Activated CD4-positive, CD25-positive, alpha-beta regulatory T cell treated with anti-CD3 and anti-CD28 coated beads, Interleukin-2, amount 50 U/mL, for 16 hours (primary cell): ENCODE results near the gene SYDE2.

Source experiments
- DNase-seq: peaks from one replicate; pipeline ENCODE4 v3.0.0-alpha.2; 2020; ENCODE audit warnings: low read depth, low spot score

Gene SYDE2

DNA sequence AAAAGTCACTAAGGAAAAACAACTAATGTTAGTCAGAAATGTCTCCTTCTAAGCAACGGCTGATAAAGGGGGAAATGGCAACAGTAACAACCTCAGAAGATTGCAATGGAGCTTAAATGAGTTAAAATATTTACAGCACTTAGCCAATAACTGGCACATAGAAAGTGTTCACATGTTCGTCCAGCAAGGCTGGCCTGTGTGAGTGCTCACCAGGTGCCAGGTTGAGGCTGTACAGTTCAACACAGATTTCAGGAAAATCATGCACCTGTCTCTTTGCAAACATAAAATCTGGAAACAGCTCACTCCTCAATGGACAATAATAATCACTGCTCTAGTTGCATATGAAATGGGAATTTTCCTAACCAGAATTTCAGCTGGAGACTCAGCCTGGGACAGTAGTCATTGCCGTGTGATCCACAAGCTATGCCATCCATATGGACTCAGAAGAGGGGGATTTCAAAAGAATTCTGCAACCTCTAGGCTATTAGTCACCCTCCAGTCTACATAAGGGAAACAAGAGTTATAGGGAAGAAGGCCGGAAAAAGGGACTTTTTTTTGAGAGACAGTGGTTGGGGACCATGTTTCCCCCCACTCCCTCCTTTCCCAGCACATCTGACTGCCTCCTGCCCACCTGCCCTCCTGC is 68.6 kb downstream of the SYDE2 start:
- no peak for DNase-seq

DNA sequence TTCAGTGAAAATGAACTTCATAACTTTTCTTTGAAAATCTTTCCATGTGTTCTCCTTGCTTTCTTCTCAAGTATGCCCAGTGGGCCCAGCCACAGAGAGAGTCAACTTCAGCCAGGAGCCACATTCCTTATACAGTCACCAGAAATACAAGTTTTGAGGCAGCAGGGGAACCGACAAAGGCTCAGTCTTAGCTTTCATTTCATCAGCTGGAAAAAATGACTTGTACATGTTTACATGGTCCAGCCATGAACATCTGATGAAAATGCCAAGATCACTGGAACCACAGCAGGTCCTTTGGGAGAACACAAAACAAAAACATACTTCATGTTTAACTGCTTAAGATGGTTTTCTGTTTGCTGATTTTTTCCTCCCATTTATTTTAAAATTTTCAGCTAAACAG is 72.5 kb downstream of the SYDE2 start:
- DNase-seq = no peak

DNA sequence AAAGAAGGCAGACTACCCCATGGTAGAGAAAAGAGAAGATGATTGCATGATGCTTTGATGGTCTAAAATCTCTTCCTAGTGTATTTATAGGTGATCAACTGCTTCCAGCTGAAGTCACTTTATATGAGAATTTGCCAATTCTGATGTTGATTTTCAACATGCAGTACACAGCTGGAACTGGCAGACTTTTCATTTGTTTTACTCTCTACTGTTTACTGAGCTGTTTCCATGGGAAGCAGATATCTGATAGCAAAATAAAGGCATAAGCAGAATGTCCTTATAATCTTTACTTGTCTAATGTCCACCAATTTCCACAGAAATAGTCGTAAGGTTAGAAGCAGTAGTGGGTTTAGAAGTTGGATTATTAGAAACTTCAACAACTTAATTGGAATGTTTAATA is 74.9 kb downstream of the SYDE2 start:
- no peak for DNase-seq

DNA sequence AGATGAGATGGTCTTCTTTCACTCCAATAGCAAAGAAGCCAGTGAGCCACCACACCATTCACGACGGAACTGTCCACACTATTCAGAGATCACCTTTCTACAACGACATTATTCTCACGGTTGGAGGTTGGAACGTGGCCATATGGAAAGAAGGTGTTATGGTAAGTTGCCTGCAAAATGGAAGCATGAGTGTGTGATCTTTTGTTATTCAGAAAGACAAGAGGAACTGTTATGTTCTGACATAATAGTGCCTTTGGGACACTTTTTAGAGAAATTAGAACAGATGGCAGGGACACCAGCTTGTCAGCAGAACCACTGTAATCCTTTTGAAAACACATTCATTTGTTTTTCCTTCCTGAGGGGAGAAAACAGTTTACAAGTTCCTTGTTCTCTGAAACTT is 76.7 kb downstream of the SYDE2 start:
- no peak for DNase-seq

DNA sequence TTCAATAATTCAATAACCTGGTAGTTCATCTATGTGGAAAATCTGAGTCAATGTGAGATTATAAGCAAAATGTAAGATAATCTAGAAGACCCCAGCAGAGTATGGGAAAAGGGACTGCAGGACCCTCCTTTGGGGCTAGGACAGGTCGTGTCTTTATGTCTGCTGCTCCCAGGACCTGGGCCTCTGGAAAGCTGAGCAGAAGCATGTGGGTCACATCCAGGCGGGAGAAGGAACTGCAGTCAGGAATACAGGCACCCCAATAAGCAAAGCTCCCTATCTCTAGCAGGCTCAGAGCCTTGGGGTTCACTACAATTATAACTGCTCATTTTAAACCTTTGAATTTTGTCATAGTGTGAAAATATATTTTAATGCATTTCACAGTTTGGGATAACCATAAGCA is 78.6 kb downstream of the SYDE2 start:
- DNase-seq = no peak

DNA sequence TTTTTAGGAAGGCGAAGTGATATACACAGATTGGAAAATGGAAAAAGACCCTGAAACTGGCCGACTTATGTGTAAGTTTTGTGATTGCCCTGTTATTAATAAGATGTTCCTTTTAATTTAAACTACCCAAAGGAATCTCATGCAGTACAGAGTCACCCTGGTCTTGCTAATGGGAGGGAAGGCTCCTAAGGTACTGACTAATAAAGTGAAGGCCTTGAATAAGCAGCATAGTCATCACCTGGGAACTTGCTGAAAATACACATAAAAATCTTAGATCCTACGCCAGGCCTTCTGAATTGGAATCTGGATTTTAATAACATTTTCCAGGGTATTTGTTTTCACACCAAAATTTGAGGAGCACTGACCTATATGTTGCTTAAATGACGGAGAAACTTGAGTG is 79.1 kb downstream of the SYDE2 start:
- no peak for DNase-seq

DNA sequence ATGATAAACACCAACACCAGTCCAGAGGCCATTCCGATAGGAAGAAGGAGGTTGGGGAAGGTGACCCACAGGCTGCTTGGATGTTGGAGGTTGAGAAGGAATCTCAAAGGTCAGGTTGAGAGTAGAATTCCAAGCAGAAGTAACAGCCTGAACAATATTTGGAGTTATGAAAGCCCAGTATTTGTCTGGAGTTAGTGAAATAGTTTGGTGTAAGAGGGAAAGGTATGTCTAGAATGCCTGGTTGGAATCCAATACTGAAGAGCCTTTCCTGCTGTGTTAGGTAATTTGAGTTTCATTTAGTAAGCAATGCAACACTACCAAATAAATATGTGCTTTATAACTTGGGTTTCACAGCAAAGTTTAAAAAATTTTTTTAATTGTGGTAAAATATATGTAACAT is 82.1 kb downstream of the SYDE2 start:
- no peak for DNase-seq

DNA sequence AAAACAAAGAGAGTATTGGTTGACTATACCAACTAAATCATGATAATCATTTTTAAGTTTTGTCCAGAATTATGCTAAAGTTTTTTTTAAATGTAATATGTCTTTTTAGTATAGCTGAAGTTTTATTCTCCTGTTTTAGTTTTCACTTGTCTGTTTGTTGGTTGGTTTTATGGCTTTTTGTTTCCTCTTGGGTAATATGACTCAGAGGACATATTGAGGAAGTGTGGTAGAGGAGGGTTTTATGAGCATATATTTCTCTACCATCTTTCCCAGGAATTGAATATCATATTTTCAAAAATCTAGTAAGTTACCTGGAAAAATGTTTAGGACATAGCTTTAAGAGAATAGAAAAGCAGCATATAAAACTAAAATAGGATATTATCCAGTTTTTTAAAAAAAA is 84.0 kb downstream of the SYDE2 start:
- DNase-seq = no peak

DNA sequence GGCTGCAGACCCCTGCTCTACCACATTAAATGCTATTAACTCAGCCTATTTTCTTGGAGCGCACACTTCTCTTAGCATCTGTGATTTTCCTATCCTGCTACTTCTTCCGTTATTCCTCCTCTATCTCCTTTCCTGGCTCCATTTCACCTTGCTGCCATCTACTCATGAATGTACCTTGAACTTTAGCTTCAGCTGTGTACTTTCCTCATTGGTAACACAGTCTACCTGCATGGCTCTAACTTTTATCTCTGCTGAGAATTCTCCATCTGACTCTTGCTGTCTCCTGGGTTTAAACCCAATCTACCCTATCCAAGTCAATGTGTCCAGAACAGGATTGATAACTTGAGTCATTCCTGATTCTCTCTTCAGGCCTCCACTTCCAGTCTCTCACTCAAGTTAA is 84.9 kb downstream of the SYDE2 start:
- no peak for DNase-seq

DNA sequence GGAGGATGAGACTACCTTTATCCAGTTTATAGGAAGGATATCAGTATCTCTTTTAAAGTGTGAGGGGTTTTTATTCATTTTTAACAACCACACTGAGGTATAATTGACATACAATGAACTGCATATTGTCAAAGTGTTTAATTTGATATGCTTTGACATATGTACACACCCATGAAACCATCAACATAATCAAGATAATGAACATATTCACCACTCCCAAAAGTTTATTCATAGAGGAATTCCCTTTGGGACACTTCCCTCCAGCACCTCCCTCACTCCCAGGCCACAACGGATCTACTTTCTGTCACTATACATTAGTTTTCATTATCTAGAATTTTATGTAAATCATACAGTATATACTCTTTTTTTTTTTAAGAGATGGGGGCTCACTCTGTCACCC is 89.1 kb downstream of the SYDE2 start:
- no peak for DNase-seq

DNA sequence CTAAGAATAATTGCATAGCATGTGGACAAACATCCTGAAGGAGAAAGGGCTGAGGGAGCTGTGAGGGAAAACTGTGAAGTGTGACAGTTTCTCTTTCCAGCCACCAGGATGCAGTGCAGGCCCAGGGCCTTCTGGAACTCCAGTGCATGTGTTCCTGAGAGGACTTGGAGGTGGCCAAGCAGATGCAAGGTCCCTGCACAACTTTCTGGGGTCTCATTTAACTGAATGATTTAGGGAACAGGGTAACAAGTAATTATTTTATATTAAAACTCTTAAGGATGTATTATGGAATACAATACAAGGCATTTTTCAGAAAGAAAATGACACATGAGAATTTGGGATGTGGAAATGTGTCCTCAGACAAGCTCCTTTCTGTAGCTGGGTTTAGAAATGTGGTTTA is 91.3 kb downstream of the SYDE2 start:
- DNase-seq = no peak
